ENCODE data around the gene PCMTD2. TPM values are rescaled to one million over a fixed set of nuclear protein-coding genes. Genes with fewer than 3 reads are reported as not detected.

Gene PCMTD2
- total and polyA plus RNA-seq, 2 of the 13 experiments (the other 11 are each of a cell fraction or from before 2014, with no cell fraction given): 47.0 to 76.9 TPM

DNA sequence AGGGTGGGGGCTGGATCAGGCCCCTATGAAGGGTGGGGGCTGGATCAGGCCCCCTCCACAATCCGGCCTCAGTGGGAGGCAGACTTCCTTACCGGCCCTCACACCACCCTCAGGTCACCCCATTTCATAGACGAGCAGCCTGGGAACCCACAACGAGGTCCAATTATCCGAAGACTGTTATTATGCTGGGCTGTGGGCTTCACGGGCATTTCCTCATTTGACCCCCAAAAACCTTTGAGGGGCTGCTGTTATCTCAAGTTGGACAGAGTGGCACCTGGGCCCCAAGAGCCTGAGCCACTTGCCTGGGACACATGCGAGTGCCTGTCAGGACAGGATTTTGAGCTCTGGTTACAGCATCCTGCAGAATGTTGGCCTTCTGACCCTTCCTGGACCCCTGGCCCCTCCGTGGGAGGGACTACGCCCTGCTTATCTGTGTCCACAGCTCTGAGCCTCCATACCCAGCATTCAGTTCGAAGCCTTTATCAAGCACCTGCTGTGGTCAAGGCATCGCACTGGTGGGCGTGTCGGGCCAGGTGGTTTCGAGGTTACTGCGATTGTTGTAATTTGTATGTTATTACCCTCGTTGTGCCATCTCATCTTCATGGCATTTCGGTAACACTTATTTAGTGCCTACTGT lies 34.5 kb upstream of the PCMTD2 start (continued):
- TF ChIP-seq SMARCE1 (IDR thresholded peaks at IDR 0.05; ENCODE audit: borderline replicate concordance): no peak
- TF ChIP-seq ZBTB21 (CRISPR knock-in tag; IDR thresholded peaks at IDR 0.05): no peak
- TF ChIP-seq, protein P1, sequence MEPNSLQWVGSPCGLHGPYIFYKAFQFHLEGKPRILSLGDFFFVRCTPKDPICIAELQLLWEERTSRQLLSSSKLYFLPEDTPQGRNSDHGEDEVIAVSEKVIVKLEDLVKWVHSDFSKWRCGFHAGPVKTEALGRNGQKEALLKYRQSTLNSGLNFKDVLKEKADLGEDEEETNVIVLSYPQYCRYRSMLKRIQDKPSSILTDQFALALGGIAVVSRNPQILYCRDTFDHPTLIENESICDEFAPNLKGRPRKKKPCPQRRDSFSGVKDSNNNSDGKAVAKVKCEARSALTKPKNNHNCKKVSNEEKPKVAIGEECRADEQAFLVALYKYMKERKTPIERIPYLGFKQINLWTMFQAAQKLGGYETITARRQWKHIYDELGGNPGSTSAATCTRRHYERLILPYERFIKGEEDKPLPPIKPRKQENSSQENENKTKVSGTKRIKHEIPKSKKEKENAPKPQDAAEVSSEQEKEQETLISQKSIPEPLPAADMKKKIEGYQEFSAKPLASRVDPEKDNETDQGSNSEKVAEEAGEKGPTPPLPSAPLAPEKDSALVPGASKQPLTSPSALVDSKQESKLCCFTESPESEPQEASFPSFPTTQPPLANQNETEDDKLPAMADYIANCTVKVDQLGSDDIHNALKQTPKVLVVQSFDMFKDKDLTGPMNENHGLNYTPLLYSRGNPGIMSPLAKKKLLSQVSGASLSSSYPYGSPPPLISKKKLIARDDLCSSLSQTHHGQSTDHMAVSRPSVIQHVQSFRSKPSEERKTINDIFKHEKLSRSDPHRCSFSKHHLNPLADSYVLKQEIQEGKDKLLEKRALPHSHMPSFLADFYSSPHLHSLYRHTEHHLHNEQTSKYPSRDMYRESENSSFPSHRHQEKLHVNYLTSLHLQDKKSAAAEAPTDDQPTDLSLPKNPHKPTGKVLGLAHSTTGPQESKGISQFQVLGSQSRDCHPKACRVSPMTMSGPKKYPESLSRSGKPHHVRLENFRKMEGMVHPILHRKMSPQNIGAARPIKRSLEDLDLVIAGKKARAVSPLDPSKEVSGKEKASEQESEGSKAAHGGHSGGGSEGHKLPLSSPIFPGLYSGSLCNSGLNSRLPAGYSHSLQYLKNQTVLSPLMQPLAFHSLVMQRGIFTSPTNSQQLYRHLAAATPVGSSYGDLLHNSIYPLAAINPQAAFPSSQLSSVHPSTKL (CRISPR knock-in tag; IDR thresholded peaks at IDR 0.05): peak; percentile 61
- no peak for TF ChIP-seq HMGXB4 (CRISPR knock-in tag; IDR thresholded peaks at IDR 0.05; ENCODE audit: borderline replicate concordance in 1 of 2, low read depth in 1 of 2)
- no peak for TF ChIP-seq ZNF777 (CRISPR knock-in tag; IDR thresholded peaks at IDR 0.05)
- TF ChIP-seq NR2F1 (CRISPR knock-in tag; IDR thresholded peaks at IDR 0.05): peak; percentile 86 to 88
- no peak for TF ChIP-seq ZNF367 (CRISPR knock-in tag; IDR thresholded peaks at IDR 0.05; ENCODE audit: borderline replicate concordance)
- no peak for TF ChIP-seq ZNF543 (CRISPR knock-in tag; IDR thresholded peaks at IDR 0.05)
- 0 out of 2 replicates have a peak, but pooled peaks have one; percentile 38 for TF ChIP-seq ZNF704 (CRISPR knock-in tag; IDR thresholded peaks at IDR 0.05; ENCODE audit: borderline replicate concordance)
- TF ChIP-seq ZNF660 (CRISPR knock-in tag; IDR thresholded peaks at IDR 0.05; ENCODE audit: borderline replicate concordance, low read depth): no peak
- TF ChIP-seq, protein P2, sequence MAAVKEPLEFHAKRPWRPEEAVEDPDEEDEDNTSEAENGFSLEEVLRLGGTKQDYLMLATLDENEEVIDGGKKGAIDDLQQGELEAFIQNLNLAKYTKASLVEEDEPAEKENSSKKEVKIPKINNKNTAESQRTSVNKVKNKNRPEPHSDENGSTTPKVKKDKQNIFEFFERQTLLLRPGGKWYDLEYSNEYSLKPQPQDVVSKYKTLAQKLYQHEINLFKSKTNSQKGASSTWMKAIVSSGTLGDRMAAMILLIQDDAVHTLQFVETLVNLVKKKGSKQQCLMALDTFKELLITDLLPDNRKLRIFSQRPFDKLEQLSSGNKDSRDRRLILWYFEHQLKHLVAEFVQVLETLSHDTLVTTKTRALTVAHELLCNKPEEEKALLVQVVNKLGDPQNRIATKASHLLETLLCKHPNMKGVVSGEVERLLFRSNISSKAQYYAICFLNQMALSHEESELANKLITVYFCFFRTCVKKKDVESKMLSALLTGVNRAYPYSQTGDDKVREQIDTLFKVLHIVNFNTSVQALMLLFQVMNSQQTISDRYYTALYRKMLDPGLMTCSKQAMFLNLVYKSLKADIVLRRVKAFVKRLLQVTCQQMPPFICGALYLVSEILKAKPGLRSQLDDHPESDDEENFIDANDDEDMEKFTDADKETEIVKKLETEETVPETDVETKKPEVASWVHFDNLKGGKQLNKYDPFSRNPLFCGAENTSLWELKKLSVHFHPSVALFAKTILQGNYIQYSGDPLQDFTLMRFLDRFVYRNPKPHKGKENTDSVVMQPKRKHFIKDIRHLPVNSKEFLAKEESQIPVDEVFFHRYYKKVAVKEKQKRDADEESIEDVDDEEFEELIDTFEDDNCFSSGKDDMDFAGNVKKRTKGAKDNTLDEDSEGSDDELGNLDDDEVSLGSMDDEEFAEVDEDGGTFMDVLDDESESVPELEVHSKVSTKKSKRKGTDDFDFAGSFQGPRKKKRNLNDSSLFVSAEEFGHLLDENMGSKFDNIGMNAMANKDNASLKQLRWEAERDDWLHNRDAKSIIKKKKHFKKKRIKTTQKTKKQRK (IDR thresholded peaks at IDR 0.05; ENCODE audit: low read length): no peak
